T-cell (primary cell): ENCODE measurements around the gene NVL. TPM values are rescaled to one million over a fixed set of nuclear protein-coding genes. Genes with fewer than 3 reads are reported as not detected.

Source experiments
- ATAC-seq, 4 experiments: fragments of 200-7000 bp in 3 of 4; fragments of 150-1000 bp in 1 of 4; cut with Tn5 transposase; replicated peaks in 1 of 4; 1 replicate in 3 of 4; 2 replicates in 1 of 4; pipeline ENCODE4 v1.10.0; 2021; ENCODE audit warnings: moderate library complexity in 3 of 4, mild to moderate bottlenecking in 2 of 4, moderate number of reproducible peaks in 1 of 4
- CTCF ChIA-PET, 2 donors: fragments of 300-600 bp; sonication (Branson Sonifier 250); formaldehyde crosslinking; loops; one replicate each; lab custom pipeline; 2022; ENCODE audit warnings: antibody characterized with exemption in 2 of 2; lab: Charles Lee
- POLR2A ChIA-PET, 2 donors: fragments of 300-600 bp; sonication (Branson Sonifier 250); formaldehyde crosslinking; loops; one replicate each; lab custom pipeline; 2022; ENCODE audit warnings: antibody characterized with exemption in 2 of 2; lab: Charles Lee
- DNase-seq, 35 experiments: peaks; one replicate each; pipeline versions ENCODE4 v3.0.0 to v3.0.0-alpha.2; 2013 to 2023
- H3K27ac ChIP-seq: one replicate; pipeline ENCODE4 v1.5.1; 2013; ENCODE audit warnings: low read length
- H3K27me3 ChIP-seq, 2 experiments: replicated peaks in 1 of 2; 1 replicate in 1 of 2; 2 replicates in 1 of 2; pipeline versions ENCODE4 v1.6.1 to v1.7.0; 2013; ENCODE audit warnings: low read length in 1 of 2, mixed read lengths in 1 of 2; ENCODE audit not compliant: control insufficient read depth in 2 of 2, insufficient read depth in 2 of 2; ENCODE audit errors: extremely low read depth in 1 of 2
- H3K36me3 ChIP-seq, 2 donors: 1 replicate in 1 of 2; 2 replicates in 1 of 2; pipeline versions ENCODE4 v1.6.1 to v1.7.0; 2013; ENCODE audit warnings: low read length in 1 of 2; ENCODE audit not compliant: control insufficient read depth in 2 of 2, insufficient read depth in 1 of 2; ENCODE audit errors: extremely low read depth in 1 of 2
- H3K4me1 ChIP-seq, 2 experiments: 1 replicate in 1 of 2; 2 replicates in 1 of 2; pipeline versions ENCODE4 v1.6.1 to v1.7.0; 2013; ENCODE audit warnings: low read length in 2 of 2, mixed read lengths in 1 of 2; ENCODE audit not compliant: insufficient read depth in 2 of 2, control insufficient read depth in 1 of 2; ENCODE audit errors: extremely low read depth in 1 of 2
- H3K4me3 ChIP-seq, 2 donors: 1 replicate in 1 of 2; 2 replicates in 1 of 2; pipeline versions ENCODE4 v1.5.1 to v1.7.0; 2013; ENCODE audit warnings: mild to moderate bottlenecking in 2 of 2, low read length in 1 of 2, moderate library complexity in 1 of 2; ENCODE audit not compliant: control insufficient read depth in 1 of 2; ENCODE audit errors: extremely low read depth in 1 of 2
- H3K9me3 ChIP-seq: 2 replicates; pipeline ENCODE4 v1.7.0; 2013
- H3K27ac Mint-ChIP-seq, 2 donors: one replicate each; pipeline ENCODE4 v1.8.0; 2020 to 2021; ENCODE audit warnings: mild to moderate bottlenecking in 2 of 2, mixed read lengths in 2 of 2
- H3K27me3 Mint-ChIP-seq, 2 donors: one replicate each; pipeline ENCODE4 v1.8.0; 2021 to 2022; ENCODE audit warnings: mixed read lengths in 2 of 2
- H3K36me3 Mint-ChIP-seq: one replicate; pipeline ENCODE4 v1.8.0; 2021; ENCODE audit warnings: mixed read lengths
- H3K4me1 Mint-ChIP-seq, 3 donors: one replicate each; pipeline ENCODE4 v1.8.0; 2020 to 2022; ENCODE audit warnings: mixed read lengths in 3 of 3, mild to moderate bottlenecking in 1 of 3
- H3K4me3 Mint-ChIP-seq, 3 donors: one replicate each; pipeline ENCODE4 v1.8.0; 2020 to 2022; ENCODE audit warnings: mild to moderate bottlenecking in 3 of 3, mixed read lengths in 3 of 3, moderate library complexity in 3 of 3
- H3K9me3 Mint-ChIP-seq, 3 donors: one replicate each; pipeline ENCODE4 v1.8.0; 2020 to 2022; ENCODE audit warnings: mixed read lengths in 3 of 3
- WGBS: methylation state at CpG from one replicate; pipeline ENCODE4 v1.1.5; 2013; ENCODE audit warnings: missing lambda C conversion rate; ENCODE audit not compliant: insufficient coverage; 5-methylcytosine and 5-hydroxymethylcytosine counted together
- total RNA-seq, 35 experiments: library from RNA in 6 of 35; stranded (reverse) in 6 of 35; fragments of 120-200 nt in 1 of 35; gene quantifications; one replicate each; pipeline versions ENCODE4 v1.2.1 to v1.2.4 and lab custom pipeline; 2013 to 2026

The NVL gene
- 10 to 100 TPM; 32.5 to 42.0 (median 37.6) TPM for total RNA-seq
- 35.2 TPM for total RNA-seq (2013)
- 23.4 to 53.9 (median 36.7) reads per million in 29 experiments for total RNA-seq (lab: John Stamatoyannopoulos, UW)

- ChIA-PET POLR2A (interaction anchor here in 1 of 2 donors (0.6 to 0.7 kb wide), 2 partner anchors 140 to 210 kb away, joined by 3 read pairs; no protein-coding TSS in a partner anchor), CTCF (interaction anchor here in 1 of 2 donors (1.3 to 1.4 kb wide), 3 partner anchors 13 to 221 kb away, joined by 3 to 10 read pairs (median 4); no protein-coding TSS in a partner anchor)
- no peaks in the 10 kb centered on the region for H3K9me3 ChIP-seq
- H3K4me3 Mint-ChIP-seq: peak within 1 kb of the TSS; percentile 95 to 98 (median 96)
- H3K4me3 ChIP-seq: peak within 1 kb of the TSS; percentile 81 to 98
- no peaks in the 10 kb centered on the region for H3K9me3 Mint-ChIP-seq
- H3K36me3 ChIP-seq: peaks cover 0 to 7% of the 10 kb centered on the region in 2 donors
- peaks cover 43 to 61% (median 54%) of the 10 kb centered on the region in 3 donors for H3K4me1 Mint-ChIP-seq
- no peaks in the 10 kb centered on the region for H3K27me3 ChIP-seq
- DNase-seq (peak; percentile 67 to 87 (median 75)), ATAC-seq (peak; percentile 93 to 95 (median 94))
- H3K36me3 Mint-ChIP-seq: peaks cover 10% of the 10 kb centered on the region
- no peaks in the 10 kb centered on the region for H3K27me3 Mint-ChIP-seq
- under 1% methylated on average over 30 of the region's 52 CpGs for WGBS
- H3K4me1 ChIP-seq: peaks cover 17 to 21% of the 10 kb centered on the region in 2 experiments
- H3K27ac ChIP-seq: peak within 1 kb of the TSS; percentile 94
- peak within 1 kb of the TSS; percentile 98 to 100 for H3K27ac Mint-ChIP-seq
Measured at GRCh38 chr1:224329842-224330753, at the start of gene NVL. TSS of gene NVL (minus strand) at chr1:224330172. CDS start at chr1:224330127, 45 bp downstream.

GRCh38 chr1:224378855-224379631, 49.1 kb upstream of the NVL start:
- Mint-ChIP-seq H3K27me3 (no peaks in the 10 kb centered on the region), H3K4me3 (peak overlapping the region; percentile 14 to 78 (median 55)), H3K36me3 (peaks cover 39% of the 10 kb centered on the region), H3K9me3 (no peaks in the 10 kb centered on the region), H3K4me1 (peaks cover 90 to 93% (median 91%) of the 10 kb centered on the region in 3 donors), H3K27ac (peak overlapping the region; percentile 84 to 91)
- no peak for ATAC-seq
- peak overlapping the region; percentile 69 for H3K27ac ChIP-seq
- POLR2A ChIA-PET: interaction anchor here in 1 of 2 donors (2.0 kb wide), 1 partner anchor 10 kb away, joined by 4 read pairs; no protein-coding TSS in a partner anchor
- no peaks in the 10 kb centered on the region for H3K9me3 ChIP-seq
- 87% methylated on average over 5 of the region's 7 CpGs for WGBS
- peaks cover 76 to 85% of the 10 kb centered on the region in 2 experiments for H3K4me1 ChIP-seq
- H3K4me3 ChIP-seq: no peak overlapping the region
- H3K36me3 ChIP-seq: peaks cover 0 to 27% of the 10 kb centered on the region in 2 donors
- CTCF ChIA-PET: interaction anchor here (0.5 kb wide), 2 partner anchors 30 to 75 kb away, joined by 3 to 4 read pairs; no protein-coding TSS in a partner anchor
- no peaks in the 10 kb centered on the region for H3K27me3 ChIP-seq
- no peak for DNase-seq

- Mint-ChIP-seq H3K9me3 (no peaks in the 10 kb centered on the region), H3K27ac (peak overlapping the region; percentile 88 to 91), H3K27me3 (no peaks in the 10 kb centered on the region), H3K36me3 (peaks cover 44% of the 10 kb centered on the region), H3K4me1 (peaks cover 92 to 96% (median 92%) of the 10 kb centered on the region in 3 donors), H3K4me3 (peak overlapping the region in 2 of 3 donors; percentile 41 to 60)
- H3K4me1 ChIP-seq: peaks cover 75 to 81% of the 10 kb centered on the region in 2 experiments
- no peak overlapping the region for H3K4me3 ChIP-seq
- peak overlapping the region; percentile 62 for H3K27ac ChIP-seq
- ChIA-PET CTCF (interaction anchor here in 1 of 2 donors (0.7 to 1.5 kb wide), 3 partner anchors 10 to 53 kb away, joined by 3 read pairs; no protein-coding TSS in a partner anchor), POLR2A (interaction anchor here in 1 of 2 donors (0.6 kb wide), 1 partner anchor 11 kb away, joined by 3 read pairs; no protein-coding TSS in a partner anchor)
- no peaks in the 10 kb centered on the region for H3K9me3 ChIP-seq
- ATAC-seq (peak; percentile 18 to 64 (median 50)), DNase-seq (peak in 3 of 35 experiments; percentile 8 to 36 (median 11))
- WGBS: no CpG with 5 or more reads among the region's 2 CpGs
- peaks cover 0 to 36% of the 10 kb centered on the region in 2 donors for H3K36me3 ChIP-seq
- no peaks in the 10 kb centered on the region for H3K27me3 ChIP-seq
Measured at GRCh38 chr1:224377676-224378006, 47.7 kb upstream of the NVL start.

- ChIA-PET POLR2A (interaction anchor here (0.6 to 0.9 kb wide), 3 partner anchors 11 to 378 kb away, joined by 3 read pairs; no protein-coding TSS in a partner anchor), CTCF (no interaction called here)
- peaks cover 74 to 78% (median 76%) of the 10 kb centered on the region in 3 donors for H3K4me1 Mint-ChIP-seq
- no peaks in the 10 kb centered on the region for H3K27me3 Mint-ChIP-seq
- Histone ChIP-seq H3K27ac (peak overlapping the region; percentile 62), H3K9me3 (no peaks in the 10 kb centered on the region), H3K27me3 (no peaks in the 10 kb centered on the region), H3K36me3 (peaks cover 0 to 59% of the 10 kb centered on the region in 2 donors), H3K4me1 (peaks cover 54 to 59% of the 10 kb centered on the region in 2 experiments), H3K4me3 (peak overlapping the region in 1 of 2 donors; percentile 23)
- H3K9me3 Mint-ChIP-seq: no peaks in the 10 kb centered on the region
- peak overlapping the region in 2 of 3 donors; percentile 6 to 37 for H3K4me3 Mint-ChIP-seq
- WGBS: 30% methylated on average over 3 of the region's 3 CpGs
- no peak for DNase-seq
- ATAC-seq: peak in 1 of 4 experiments; percentile 17
- peak overlapping the region; percentile 83 to 91 for H3K27ac Mint-ChIP-seq
- peaks cover 62% of the 10 kb centered on the region for H3K36me3 Mint-ChIP-seq
Measured at GRCh38 chr1:224375059-224375458, 45.1 kb upstream of the NVL start.

- Histone ChIP-seq H3K27ac (peak overlapping the region; percentile 28), H3K4me3 (no peak overlapping the region), H3K27me3 (no peaks in the 10 kb centered on the region), H3K9me3 (no peaks in the 10 kb centered on the region), H3K36me3 (peaks cover 3 to 74% of the 10 kb centered on the region in 2 donors), H3K4me1 (peaks cover 37 to 43% of the 10 kb centered on the region in 2 experiments)
- ChIA-PET CTCF (no interaction called here), POLR2A (no interaction called here)
- no peak for DNase-seq
- no peak for ATAC-seq
- H3K9me3 Mint-ChIP-seq: no peaks in the 10 kb centered on the region
- H3K27ac Mint-ChIP-seq: peak overlapping the region; percentile 80 to 83
- H3K4me3 Mint-ChIP-seq: no peak overlapping the region
- no peaks in the 10 kb centered on the region for H3K27me3 Mint-ChIP-seq
- 90% methylated on average over 2 of the region's 5 CpGs for WGBS
- peaks cover 63 to 71% (median 64%) of the 10 kb centered on the region in 3 donors for H3K4me1 Mint-ChIP-seq
- peaks cover 69% of the 10 kb centered on the region for H3K36me3 Mint-ChIP-seq
Measured at GRCh38 chr1:224373008-224373590, 43.1 kb upstream of the NVL start.
